CD14-positive monocyte (primary cell): ENCODE measurements around the gene CCNC. TPM values are rescaled to one million over a fixed set of nuclear protein-coding genes. Genes with fewer than 3 reads are reported as not detected.

Experiments used
- DNase-seq, 3 donors: peaks; one replicate each; pipeline ENCODE4 v3.0.0-alpha.2; 2011 to 2022
- H2AFZ ChIP-seq: 2 replicates; pipeline ENCODE4 v1.6.0; 2012; ENCODE audit warnings: mild to moderate bottlenecking, low read depth, low read length, inconsistent platforms; ENCODE audit not compliant: insufficient read depth, poor library complexity, severe bottlenecking
- H3K27ac ChIP-seq, 2 donors: 1 replicate in 1 of 2; 2 replicates in 1 of 2; pipeline ENCODE4 v1.5.1; 2012 to 2013; ENCODE audit warnings: low read length in 2 of 2, control low read depth in 1 of 2, inconsistent platforms in 1 of 2, low read depth in 1 of 2, mild to moderate bottlenecking in 1 of 2
- H3K27me3 ChIP-seq, 2 donors: one replicate each; pipeline versions ENCODE4 v1.6.0 to v1.6.1; 2011 to 2013; ENCODE audit warnings: low read length in 2 of 2; ENCODE audit not compliant: control insufficient read depth in 2 of 2, insufficient read depth in 2 of 2
- H3K36me3 ChIP-seq, 2 donors: replicated peaks in 1 of 2; 1 replicate in 1 of 2; 2 replicates in 1 of 2; pipeline versions ENCODE4 v1.5.1 to v1.6.1; 2012 to 2013; ENCODE audit warnings: low read length in 2 of 2, control low read depth in 1 of 2, inconsistent platforms in 1 of 2, mild to moderate bottlenecking in 1 of 2; ENCODE audit not compliant: insufficient read depth in 2 of 2, control insufficient read depth in 1 of 2
- H3K4me1 ChIP-seq, 2 donors: 1 replicate in 1 of 2; 2 replicates in 1 of 2; pipeline versions ENCODE4 v1.5.1 to v1.6.1; 2012 to 2013; ENCODE audit warnings: low read length in 2 of 2, control low read depth in 1 of 2, inconsistent platforms in 1 of 2, mild to moderate bottlenecking in 1 of 2, moderate library complexity in 1 of 2; ENCODE audit not compliant: insufficient read depth in 2 of 2, control insufficient read depth in 1 of 2
- H3K4me2 ChIP-seq: replicated peaks from 2 replicates; pipeline ENCODE3; 2012; ENCODE audit warnings: low read length, moderate library complexity, mild to moderate bottlenecking; ENCODE audit not compliant: poor library complexity, severe bottlenecking; ENCODE audit errors: extremely low read depth
- H3K4me3 ChIP-seq, 3 experiments: fragments of 200-600 bp in 1 of 3; sonication (generic) in 1 of 3; replicated peaks in 1 of 3; 1 replicate in 2 of 3; 2 replicates in 1 of 3; pipeline ENCODE4 v1.5.1; 2011 to 2013; ENCODE audit warnings: low read length in 3 of 3, mild to moderate bottlenecking in 3 of 3, control low read depth in 2 of 3, low read depth in 2 of 3, inconsistent platforms in 1 of 3, moderate library complexity in 1 of 3
- H3K79me2 ChIP-seq: 2 replicates; pipeline ENCODE4 v1.6.0; 2012; ENCODE audit warnings: mild to moderate bottlenecking, control low read depth, inconsistent platforms, low read length, moderate library complexity; ENCODE audit not compliant: insufficient read depth
- H3K9ac ChIP-seq: 2 replicates; pipeline ENCODE4 v1.6.0; 2017; ENCODE audit warnings: low read length, mild to moderate bottlenecking; ENCODE audit not compliant: insufficient read depth, poor library complexity, severe bottlenecking
- H3K9me3 ChIP-seq, 2 donors: replicated peaks in 1 of 2; 1 replicate in 1 of 2; 2 replicates in 1 of 2; pipeline versions ENCODE4 v1.5.1 to v1.6.1; 2012 to 2013; ENCODE audit warnings: low read length in 2 of 2, control low read depth in 1 of 2; ENCODE audit not compliant: control insufficient read depth in 1 of 2, insufficient read depth in 1 of 2
- H4K20me1 ChIP-seq: 2 replicates; pipeline ENCODE4 v1.6.0; 2012; ENCODE audit warnings: mild to moderate bottlenecking, low read length, control low read depth, moderate library complexity; ENCODE audit not compliant: insufficient read depth
- H3K27ac Mint-ChIP-seq, 7 donors: one replicate each; pipeline ENCODE4 v1.8.0; 2020; ENCODE audit warnings: mild to moderate bottlenecking in 7 of 7, mixed read lengths in 7 of 7, moderate library complexity in 6 of 7, inconsistent platforms in 2 of 7
- H3K27me3 Mint-ChIP-seq, 3 donors: one replicate each; pipeline ENCODE4 v1.8.0; 2021 to 2022; ENCODE audit warnings: low read depth in 3 of 3, mild to moderate bottlenecking in 3 of 3, mixed read lengths in 3 of 3, moderate library complexity in 3 of 3, inconsistent platforms in 1 of 3
- H3K36me3 Mint-ChIP-seq, 2 donors: one replicate each; pipeline ENCODE4 v1.8.0; 2020; ENCODE audit warnings: mixed read lengths in 2 of 2, inconsistent platforms in 1 of 2, mild to moderate bottlenecking in 1 of 2
- H3K4me1 Mint-ChIP-seq: one replicate; pipeline ENCODE4 v1.8.0; 2020; ENCODE audit warnings: mild to moderate bottlenecking, mixed read lengths
- H3K4me3 Mint-ChIP-seq, 2 donors: one replicate each; pipeline ENCODE4 v1.8.0; 2020; ENCODE audit warnings: mild to moderate bottlenecking in 2 of 2, mixed read lengths in 2 of 2, moderate library complexity in 1 of 2
- H3K9me3 Mint-ChIP-seq, 7 donors: one replicate each; pipeline ENCODE4 v1.8.0; 2020 to 2022; ENCODE audit warnings: mixed read lengths in 7 of 7, mild to moderate bottlenecking in 6 of 7, moderate library complexity in 6 of 7, inconsistent platforms in 2 of 7
- WGBS: methylation state at CpG from one replicate; pipeline ENCODE4 v1.1.5; 2013; ENCODE audit warnings: missing lambda C conversion rate; ENCODE audit not compliant: insufficient coverage; 5-methylcytosine and 5-hydroxymethylcytosine counted together
- intact Hi-C, 2 donors: fragments of 100-400 bp; cut with micrococcal nuclease; formaldehyde crosslinking; loops; one replicate each; pipeline versions ENCODE4 v1.15.0 to v1.15.1; 2023
- polyA plus RNA-seq, 3 donors: library from polyadenylated mRNA; depleted of rRNA in 1 of 3; unstranded in 2 of 3; stranded (reverse) in 1 of 3; fragments of 300-500 nt in 2 of 3; fragments of >200 nt in 1 of 3; fragmentation: Illumina TruSeq in 2 of 3; gene quantifications; 1 replicate in 2 of 3; 2 replicates in 1 of 3; pipeline ENCODE4 v1.2.3, GENCODE V29; 2012 to 2021
- TF ChIP-seq, protein P1 (sequence below): fragments of 200-600 bp; IDR thresholded peaks from one replicate; pipeline ENCODE4 v1.8.0; 2022; ENCODE audit warnings: antibody characterized with exemption, mild to moderate bottlenecking

CCNC gene
- polyA plus RNA-seq, 3 donors, result 14.9 to 41.9 (median 35.6) TPM

DNA sequence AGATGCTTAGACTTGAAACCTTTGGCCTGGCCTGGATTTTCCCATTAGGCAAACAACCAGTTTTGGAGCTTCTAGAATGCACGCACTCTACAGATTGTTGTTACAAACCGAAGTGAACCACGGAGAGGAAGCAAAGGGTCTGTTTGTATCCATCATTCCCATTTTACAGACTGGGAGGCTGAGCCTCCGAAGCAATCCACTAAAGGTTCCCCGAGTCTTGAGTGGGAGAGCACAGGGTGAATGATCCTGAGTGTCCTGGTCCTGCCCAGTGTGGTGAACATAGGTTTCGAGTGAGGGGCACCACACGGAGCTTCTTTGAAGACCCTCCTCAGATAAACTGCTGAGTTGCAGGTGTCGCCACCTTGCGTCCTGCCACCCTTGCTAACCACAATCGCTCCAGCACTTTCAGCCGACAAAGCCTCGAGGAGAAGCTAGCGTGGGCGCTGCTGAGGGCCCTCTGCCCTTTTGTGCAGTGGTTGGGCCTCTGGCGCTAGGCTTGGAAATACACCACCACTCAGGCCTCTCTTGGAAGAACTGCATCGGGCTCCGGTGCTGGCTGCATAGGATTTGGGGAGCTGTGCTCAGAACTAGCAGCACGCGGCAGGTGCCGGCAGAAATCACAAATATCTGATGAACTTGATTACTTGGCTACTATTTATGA is 36.7 kb upstream of the CCNC start:
- Mint-ChIP-seq H3K27ac (no peak overlapping the region), H3K36me3 (peaks cover 15 to 17% of the 10 kb centered on the region in 2 donors), H3K9me3 (peaks cover 0 to 64% (median 31%) of the 10 kb centered on the region in 7 donors), H3K4me1 (peaks cover 38% of the 10 kb centered on the region), H3K27me3 (peaks cover 96 to 99% (median 98%) of the 10 kb centered on the region in 3 donors), H3K4me3 (peak overlapping the region in 1 of 2 donors; percentile 89)
- no peak overlapping the region for H3K4me2 ChIP-seq
- no peaks in the 10 kb centered on the region for H3K36me3 ChIP-seq
- no peak overlapping the region for H3K4me3 ChIP-seq
- no peak overlapping the region for H3K27ac ChIP-seq
- no peaks in the 10 kb centered on the region for H4K20me1 ChIP-seq
- intact Hi-C loops, result no loop called here
- peaks cover 99 to 100% of the 10 kb centered on the region in 2 donors for H3K27me3 ChIP-seq
- no peak overlapping the region for H2AFZ ChIP-seq
- no peaks in the 10 kb centered on the region for H3K79me2 ChIP-seq
- H3K9me3 ChIP-seq, result peaks cover 10 to 49% of the 10 kb centered on the region in 2 donors
- H3K9ac ChIP-seq, result no peak overlapping the region
- WGBS, result 7% methylated on average over 12 of the region's 20 CpGs
- H3K4me1 ChIP-seq, result peaks cover 23 to 24% of the 10 kb centered on the region in 2 donors
- DNase-seq, result no peak
- TF ChIP-seq, protein P1, sequence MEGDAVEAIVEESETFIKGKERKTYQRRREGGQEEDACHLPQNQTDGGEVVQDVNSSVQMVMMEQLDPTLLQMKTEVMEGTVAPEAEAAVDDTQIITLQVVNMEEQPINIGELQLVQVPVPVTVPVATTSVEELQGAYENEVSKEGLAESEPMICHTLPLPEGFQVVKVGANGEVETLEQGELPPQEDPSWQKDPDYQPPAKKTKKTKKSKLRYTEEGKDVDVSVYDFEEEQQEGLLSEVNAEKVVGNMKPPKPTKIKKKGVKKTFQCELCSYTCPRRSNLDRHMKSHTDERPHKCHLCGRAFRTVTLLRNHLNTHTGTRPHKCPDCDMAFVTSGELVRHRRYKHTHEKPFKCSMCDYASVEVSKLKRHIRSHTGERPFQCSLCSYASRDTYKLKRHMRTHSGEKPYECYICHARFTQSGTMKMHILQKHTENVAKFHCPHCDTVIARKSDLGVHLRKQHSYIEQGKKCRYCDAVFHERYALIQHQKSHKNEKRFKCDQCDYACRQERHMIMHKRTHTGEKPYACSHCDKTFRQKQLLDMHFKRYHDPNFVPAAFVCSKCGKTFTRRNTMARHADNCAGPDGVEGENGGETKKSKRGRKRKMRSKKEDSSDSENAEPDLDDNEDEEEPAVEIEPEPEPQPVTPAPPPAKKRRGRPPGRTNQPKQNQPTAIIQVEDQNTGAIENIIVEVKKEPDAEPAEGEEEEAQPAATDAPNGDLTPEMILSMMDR, result no peak

DNA sequence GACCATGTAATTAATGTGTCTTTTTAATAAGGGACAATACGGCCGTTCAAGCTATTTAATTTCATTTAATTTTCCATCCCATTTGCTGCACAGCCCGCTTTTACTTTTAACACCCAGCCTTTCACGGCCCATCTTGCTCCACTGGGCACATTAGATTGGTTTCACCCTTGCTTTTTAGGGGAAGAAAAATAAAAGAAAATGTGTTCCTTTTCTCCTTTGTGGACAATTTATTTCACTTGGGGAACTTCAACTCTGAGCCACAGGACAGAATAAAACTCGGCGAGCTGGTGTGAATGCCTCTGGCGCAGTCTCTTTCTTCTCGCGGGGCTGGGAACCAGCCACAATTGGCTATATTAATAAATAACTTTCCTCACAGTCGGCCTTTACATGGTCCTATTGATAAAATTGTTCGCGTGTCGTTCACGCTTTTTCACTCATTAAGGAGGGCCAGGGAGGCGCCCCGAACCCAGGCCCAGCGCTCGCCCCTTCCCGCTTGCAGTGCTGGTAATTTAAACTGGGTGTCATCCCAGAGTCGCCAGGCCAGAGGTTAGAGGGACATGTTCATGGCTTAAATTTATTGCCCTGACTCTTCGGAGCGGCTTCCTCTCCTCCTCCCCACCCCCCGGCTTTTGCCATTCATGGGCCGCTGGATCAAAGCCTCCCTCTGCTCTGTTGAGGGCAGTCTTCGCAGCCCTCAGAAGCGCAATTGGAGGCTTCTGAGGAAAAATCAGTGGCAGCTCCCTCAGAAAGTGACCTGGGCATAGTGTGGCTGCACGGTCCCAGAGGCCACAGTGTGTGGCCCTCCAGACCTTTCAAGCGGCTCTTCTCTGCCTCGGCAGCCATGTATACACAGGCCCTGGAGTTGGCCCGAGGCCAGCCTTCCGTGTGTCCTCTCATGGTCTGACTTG is 36.0 kb upstream of the CCNC start:
- Mint-ChIP-seq H3K9me3 (peaks cover 0 to 61% (median 31%) of the 10 kb centered on the region in 7 donors), H3K4me3 (peak overlapping the region; percentile 77 to 89), H3K27me3 (peaks cover 95 to 100% (median 98%) of the 10 kb centered on the region in 3 donors), H3K4me1 (peaks cover 34% of the 10 kb centered on the region), H3K27ac (no peak overlapping the region), H3K36me3 (peaks cover 13 to 17% of the 10 kb centered on the region in 2 donors)
- H3K9me3 ChIP-seq, result peaks cover 10 to 47% of the 10 kb centered on the region in 2 donors
- peak overlapping the region; percentile 79 for H3K4me2 ChIP-seq
- TF ChIP-seq, protein P1, result no peak
- peak overlapping the region; percentile 60 for H2AFZ ChIP-seq
- no peak for DNase-seq
- no peak overlapping the region for H3K27ac ChIP-seq
- peaks cover 98 to 100% of the 10 kb centered on the region in 2 donors for H3K27me3 ChIP-seq
- H3K36me3 ChIP-seq, result no peaks in the 10 kb centered on the region
- H3K4me1 ChIP-seq, result peaks cover 23 to 24% of the 10 kb centered on the region in 2 donors
- no peaks in the 10 kb centered on the region for H3K79me2 ChIP-seq
- no peak overlapping the region for H3K9ac ChIP-seq
- 12% methylated on average over 26 of the region's 31 CpGs for WGBS
- H4K20me1 ChIP-seq, result no peaks in the 10 kb centered on the region
- intact Hi-C loops, result no loop called here
- H3K4me3 ChIP-seq, result peak overlapping the region in 2 of 3 experiments; percentile 30 to 67
